Osteoblast (primary cell): Measurements from ENCODE around the gene PTH1R. TPM values are rescaled to one million over a fixed set of nuclear protein-coding genes. Genes with fewer than 3 reads are reported as not detected.

ENCODE experiments used
- DNase-seq: peaks from one replicate; pipeline ENCODE4 v3.0.0; 2011; ENCODE audit warnings: low spot score, mixed read lengths; ENCODE audit not compliant: insufficient read length; ENCODE audit errors: missing footprints
- H2AFZ ChIP-seq: 2 replicates; pipeline ENCODE4 v1.6.0; 2011; ENCODE audit warnings: mild to moderate bottlenecking, low read length
- H3K27ac ChIP-seq: 2 replicates; pipeline ENCODE4 v1.5.1; 2011; ENCODE audit warnings: mild to moderate bottlenecking, low read depth, low read length, moderate library complexity
- H3K27me3 ChIP-seq: 2 replicates; pipeline ENCODE4 v1.6.0; 2012; ENCODE audit warnings: mild to moderate bottlenecking, control low read depth, inconsistent platforms, low read length, moderate library complexity; ENCODE audit not compliant: insufficient read depth
- H3K36me3 ChIP-seq: 2 replicates; pipeline ENCODE4 v1.5.1; 2011; ENCODE audit warnings: mild to moderate bottlenecking, low read length, control low read depth, moderate library complexity; ENCODE audit not compliant: insufficient read depth
- H3K4me1 ChIP-seq: 2 replicates; pipeline ENCODE4 v1.5.1; 2011; ENCODE audit warnings: mild to moderate bottlenecking, low read length, control low read depth, moderate library complexity; ENCODE audit not compliant: insufficient read depth
- H3K4me2 ChIP-seq: 2 replicates; pipeline ENCODE4 v1.6.0; 2011; ENCODE audit warnings: mild to moderate bottlenecking, low read length; ENCODE audit not compliant: insufficient read depth
- H3K4me3 ChIP-seq: fragments of 200-600 bp; sonication (generic); 3 replicates; pipeline ENCODE4 v1.5.1; 2012; ENCODE audit warnings: mild to moderate bottlenecking, low read length, inconsistent platforms; ENCODE audit not compliant: insufficient read depth
- H3K79me2 ChIP-seq: 2 replicates; pipeline ENCODE4 v1.6.0; 2012; ENCODE audit warnings: mild to moderate bottlenecking, low read length, control low read depth, inconsistent platforms; ENCODE audit not compliant: insufficient read depth
- H3K9me3 ChIP-seq: 2 replicates; pipeline ENCODE4 v1.5.1; 2011; ENCODE audit warnings: low read depth, low read length, control low read depth
- H4K20me1 ChIP-seq: 2 replicates; pipeline ENCODE4 v1.6.0; 2012; ENCODE audit warnings: mild to moderate bottlenecking, low read length, control low read depth; ENCODE audit not compliant: insufficient read depth
- total RNA-seq: library from RNA; depleted of rRNA; stranded (reverse); fragments of >200 nt; gene quantifications from 2 replicates; pipeline ENCODE4 v1.2.3, GENCODE V29; 2012
- TF ChIP-seq, protein P1 (sequence below): IDR thresholded peaks from 2 replicates; pipeline ENCODE4 v1.5.1; 2011; ENCODE audit warnings: mild to moderate bottlenecking, low read depth, low read length, moderate library complexity; ENCODE audit errors: extremely low read depth

PTH1R gene
- total RNA-seq, 1 donor = 0.36 TPM

DNA sequence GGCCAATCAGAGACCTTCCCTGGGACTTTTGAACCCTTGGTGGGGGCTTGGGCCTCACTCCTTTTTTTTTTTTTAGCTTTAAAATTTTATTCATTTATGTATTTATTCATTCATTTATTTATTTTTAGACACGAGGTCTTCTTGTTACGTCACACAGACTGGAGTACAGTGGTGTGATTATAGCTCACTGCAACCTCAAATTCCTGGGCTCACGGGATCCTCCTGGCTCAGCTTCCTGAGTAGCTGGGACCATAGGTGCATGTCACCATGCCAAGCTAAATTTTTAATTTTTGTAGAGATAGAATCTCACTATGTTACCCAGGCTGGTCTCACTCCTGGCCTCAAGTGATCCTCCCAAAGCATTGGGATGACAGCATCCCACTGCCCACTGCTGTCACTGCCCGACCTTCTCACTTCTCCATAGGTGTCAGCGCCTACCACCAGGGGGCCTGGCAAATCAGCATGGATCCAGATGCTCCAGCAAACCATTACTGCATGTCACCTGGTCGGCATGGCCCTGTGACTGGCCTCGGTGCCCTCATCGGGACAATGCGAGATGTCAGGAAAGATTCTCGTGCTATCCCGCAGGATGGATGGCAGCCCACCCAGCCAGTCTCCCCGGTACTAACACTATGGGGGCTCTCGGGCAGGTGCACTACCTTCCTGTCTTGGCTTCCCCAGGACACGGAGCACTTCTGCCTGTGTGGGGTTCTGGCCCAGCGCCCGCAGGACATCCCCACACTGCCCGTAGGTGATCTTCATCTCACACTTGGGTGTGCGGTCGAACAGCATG lies 17.3 kb upstream of the PTH1R start:
- peak; percentile 77 for DNase-seq
- Histone ChIP-seq H3K4me3 (no peak overlapping the region), H2AFZ (no peak overlapping the region), H3K27me3 (peaks cover 17% of the 10 kb centered on the region), H3K36me3 (no peaks in the 10 kb centered on the region), H3K79me2 (no peaks in the 10 kb centered on the region), H3K4me2 (no peak overlapping the region), H3K9me3 (no peaks in the 10 kb centered on the region), H4K20me1 (no peaks in the 10 kb centered on the region), H3K27ac (no peak overlapping the region), H3K4me1 (no peaks in the 10 kb centered on the region)
- TF ChIP-seq, protein P1, sequence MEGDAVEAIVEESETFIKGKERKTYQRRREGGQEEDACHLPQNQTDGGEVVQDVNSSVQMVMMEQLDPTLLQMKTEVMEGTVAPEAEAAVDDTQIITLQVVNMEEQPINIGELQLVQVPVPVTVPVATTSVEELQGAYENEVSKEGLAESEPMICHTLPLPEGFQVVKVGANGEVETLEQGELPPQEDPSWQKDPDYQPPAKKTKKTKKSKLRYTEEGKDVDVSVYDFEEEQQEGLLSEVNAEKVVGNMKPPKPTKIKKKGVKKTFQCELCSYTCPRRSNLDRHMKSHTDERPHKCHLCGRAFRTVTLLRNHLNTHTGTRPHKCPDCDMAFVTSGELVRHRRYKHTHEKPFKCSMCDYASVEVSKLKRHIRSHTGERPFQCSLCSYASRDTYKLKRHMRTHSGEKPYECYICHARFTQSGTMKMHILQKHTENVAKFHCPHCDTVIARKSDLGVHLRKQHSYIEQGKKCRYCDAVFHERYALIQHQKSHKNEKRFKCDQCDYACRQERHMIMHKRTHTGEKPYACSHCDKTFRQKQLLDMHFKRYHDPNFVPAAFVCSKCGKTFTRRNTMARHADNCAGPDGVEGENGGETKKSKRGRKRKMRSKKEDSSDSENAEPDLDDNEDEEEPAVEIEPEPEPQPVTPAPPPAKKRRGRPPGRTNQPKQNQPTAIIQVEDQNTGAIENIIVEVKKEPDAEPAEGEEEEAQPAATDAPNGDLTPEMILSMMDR = peak; percentile 52

DNA sequence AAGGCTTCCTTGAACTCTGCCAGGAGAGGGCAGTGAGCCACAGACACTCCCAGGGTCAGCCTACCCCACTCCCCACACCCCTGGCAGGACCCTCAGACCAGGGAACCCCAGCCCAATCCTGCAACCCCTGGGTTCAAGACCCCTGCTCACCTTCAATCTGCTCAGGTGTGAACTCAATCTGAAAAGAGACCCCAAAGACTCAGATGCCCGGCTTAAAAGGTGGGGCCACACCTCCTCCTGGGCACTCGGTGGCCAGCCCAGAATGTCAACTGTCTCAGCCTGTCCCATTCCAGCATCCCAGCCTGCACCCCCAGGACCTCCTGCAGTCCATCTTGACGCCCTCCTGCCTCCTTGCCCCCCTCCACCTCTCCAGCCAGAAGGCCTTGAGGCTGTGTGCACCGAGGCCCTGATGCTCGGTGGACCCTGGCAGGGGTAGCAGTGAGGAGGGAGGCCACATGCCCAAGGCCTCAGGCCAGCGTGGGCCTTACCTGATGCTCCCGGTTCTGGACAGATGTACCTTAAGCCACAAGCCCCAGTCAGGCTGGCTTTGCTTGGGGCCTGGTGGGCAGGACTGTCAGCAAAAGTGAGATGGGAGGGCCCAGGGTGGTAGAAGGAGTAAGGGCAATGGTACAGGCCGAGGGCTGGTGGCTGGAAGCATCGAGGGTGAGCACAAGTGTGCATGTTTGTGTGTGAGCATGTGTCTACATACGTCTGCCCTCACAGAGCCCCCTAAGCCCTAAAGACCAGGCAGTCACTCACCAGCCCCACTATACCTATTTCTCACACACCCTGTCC lies 16.5 kb upstream of the PTH1R start:
- peaks cover 13% of the 10 kb centered on the region for H3K27me3 ChIP-seq
- H3K79me2 ChIP-seq = no peaks in the 10 kb centered on the region
- H4K20me1 ChIP-seq = no peaks in the 10 kb centered on the region
- TF ChIP-seq, protein P1 = no peak
- H3K27ac ChIP-seq = no peak overlapping the region
- no peaks in the 10 kb centered on the region for H3K4me1 ChIP-seq
- no peak overlapping the region for H3K4me2 ChIP-seq
- no peak overlapping the region for H2AFZ ChIP-seq
- no peak overlapping the region for H3K4me3 ChIP-seq
- peak; percentile 35 for DNase-seq
- H3K9me3 ChIP-seq = no peaks in the 10 kb centered on the region
- no peaks in the 10 kb centered on the region for H3K36me3 ChIP-seq

DNA sequence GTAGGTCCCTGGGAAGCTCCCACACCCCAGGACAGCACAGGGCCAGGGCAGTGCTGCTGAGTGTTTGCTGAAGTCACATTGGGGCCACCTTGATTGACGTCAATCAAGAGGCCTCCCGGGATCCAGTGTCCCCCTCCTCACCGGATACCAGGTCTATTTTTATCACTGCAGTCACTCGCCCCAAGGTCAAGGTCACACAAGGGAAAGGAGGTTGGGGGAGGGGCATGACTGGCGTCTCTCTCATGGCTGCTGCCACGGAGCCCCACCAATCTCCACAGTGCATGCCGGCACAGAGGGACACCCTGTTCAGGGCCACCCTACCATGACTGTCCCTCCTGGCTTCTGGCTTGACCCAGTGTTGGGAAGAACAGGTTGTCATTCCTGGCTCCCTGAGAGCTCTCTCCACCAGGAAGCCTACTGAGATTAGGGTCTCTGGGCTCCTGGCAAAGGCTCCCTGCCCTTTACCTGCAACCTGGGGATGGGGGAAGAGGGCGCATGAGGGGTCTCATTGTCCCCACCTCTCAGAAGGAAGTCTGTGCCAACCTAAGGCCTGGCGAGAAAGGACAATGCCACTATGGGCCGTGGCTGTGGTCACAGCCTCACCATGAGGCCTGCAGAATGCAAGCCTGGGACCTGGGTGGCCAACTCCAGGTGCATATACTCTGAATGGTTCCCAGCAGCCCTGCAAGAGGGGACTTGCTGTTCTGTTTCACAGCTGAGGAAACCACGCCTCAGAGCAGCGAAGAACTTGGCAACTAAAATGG lies 15.7 kb upstream of the PTH1R start:
- H2AFZ ChIP-seq = no peak overlapping the region
- H3K4me1 ChIP-seq = no peaks in the 10 kb centered on the region
- peaks cover 13% of the 10 kb centered on the region for H3K27me3 ChIP-seq
- DNase-seq = peak; percentile 22
- no peak overlapping the region for H3K4me3 ChIP-seq
- H3K79me2 ChIP-seq = no peaks in the 10 kb centered on the region
- H4K20me1 ChIP-seq = no peaks in the 10 kb centered on the region
- TF ChIP-seq, protein P1 = no peak
- no peak overlapping the region for H3K27ac ChIP-seq
- H3K4me2 ChIP-seq = no peak overlapping the region
- no peaks in the 10 kb centered on the region for H3K9me3 ChIP-seq
- no peaks in the 10 kb centered on the region for H3K36me3 ChIP-seq
